H1 (cell line): ENCODE results near the gene TMEM245. TPM values are rescaled to one million over a fixed set of nuclear protein-coding genes. Genes with fewer than 3 reads are reported as not detected.

ENCODE experiments used
- CTCF ChIA-PET: fragments of 300-600 bp; sonication (Branson Sonifier 250); formaldehyde crosslinking; loops from one replicate; lab custom pipeline; 2021; ENCODE audit not compliant: partially characterized antibody; lab: Charles Lee
- POLR2A ChIA-PET: fragments of 300-600 bp; sonication (Branson Sonifier 250); formaldehyde crosslinking; loops from one replicate; lab custom pipeline; 2021; ENCODE audit warnings: inconsistent platforms; ENCODE audit not compliant: partially characterized antibody; lab: Charles Lee
- DNase-seq, 2 experiments: peaks; one replicate each; pipeline versions ENCODE4 v3.0.0 to v3.0.0-alpha.2; 2010 to 2022; ENCODE audit warnings: low spot score in 2 of 2, low read depth in 1 of 2, mixed read lengths in 1 of 2
- FAIRE-seq: peaks from 2 replicates; lab custom pipeline; 2011; peaks lifted over from hg19 to GRCh38; lab: Jason Lieb, UNC
- H2AFZ ChIP-seq: 2 replicates; pipeline ENCODE4 v1.8.1; 2012; ENCODE audit warnings: low read length, inconsistent platforms
- H2AK5ac ChIP-seq: 2 replicates; pipeline ENCODE4 v1.6.1; 2013; ENCODE audit warnings: low read depth, low read length
- H2BK120ac ChIP-seq: replicated peaks from 2 replicates; pipeline ENCODE3; 2013; ENCODE audit warnings: low read depth, low read length, inconsistent platforms
- H2BK12ac ChIP-seq: 2 replicates; pipeline ENCODE4 v1.6.1; 2013; ENCODE audit warnings: low read depth, low read length
- H2BK15ac ChIP-seq: 2 replicates; pipeline ENCODE4 v1.6.1; 2013; ENCODE audit warnings: low read length
- H2BK20ac ChIP-seq: 2 replicates; pipeline ENCODE4 v1.6.1; 2013; ENCODE audit warnings: low read length
- H2BK5ac ChIP-seq: 2 replicates; pipeline ENCODE4 v1.6.1; 2013; ENCODE audit warnings: low read depth, low read length
- H3K14ac ChIP-seq: 2 replicates; pipeline ENCODE4 v1.6.1; 2013; ENCODE audit warnings: inconsistent platforms; ENCODE audit not compliant: insufficient read length
- H3K18ac ChIP-seq: 2 replicates; pipeline ENCODE4 v1.6.1; 2013; ENCODE audit warnings: low read length; ENCODE audit errors: extremely low read depth
- H3K23ac ChIP-seq: 2 replicates; pipeline ENCODE4 v1.6.1; 2013; ENCODE audit warnings: inconsistent platforms; ENCODE audit not compliant: insufficient read length
- H3K23me2 ChIP-seq: 2 replicates; pipeline ENCODE4 v1.6.1; 2013; ENCODE audit warnings: low read depth, low read length
- H3K27ac ChIP-seq: 2 replicates; pipeline ENCODE4 v1.6.1; 2011; ENCODE audit warnings: low read depth, low read length, inconsistent platforms
- H3K27me3 ChIP-seq, 4 experiments: replicated peaks in 1 of 4; 1 replicate in 1 of 4; 2 replicates in 3 of 4; pipeline versions ENCODE4 v1.6.1 to v1.8.1; 2011 to 2013; ENCODE audit warnings: low read length in 3 of 4, mild to moderate bottlenecking in 3 of 4, inconsistent platforms in 2 of 4, mixed read lengths in 2 of 4, moderate library complexity in 1 of 4; ENCODE audit not compliant: control insufficient read depth in 3 of 4, insufficient read depth in 3 of 4; ENCODE audit errors: extremely low read depth in 1 of 4
- H3K36me3 ChIP-seq, 4 experiments: 2 replicates each; pipeline versions ENCODE4 v1.6.1 to v1.8.1; 2011 to 2013; ENCODE audit warnings: mild to moderate bottlenecking in 4 of 4, low read length in 3 of 4, moderate library complexity in 2 of 4, control low read depth in 1 of 4, inconsistent platforms in 1 of 4; ENCODE audit not compliant: insufficient read depth in 4 of 4, control insufficient read depth in 2 of 4
- H3K4ac ChIP-seq: replicated peaks from 2 replicates; pipeline ENCODE3; 2013; ENCODE audit warnings: low read length, low read depth, mixed read lengths, inconsistent platforms; ENCODE audit not compliant: insufficient read length
- H3K4me1 ChIP-seq, 4 experiments: replicated peaks in 1 of 4; 1 replicate in 1 of 4; 2 replicates in 3 of 4; pipeline versions ENCODE4 v1.6.1 to v1.8.1; 2011 to 2013; ENCODE audit warnings: low read length in 3 of 4, inconsistent platforms in 2 of 4, mixed read lengths in 1 of 4; ENCODE audit not compliant: insufficient read depth in 4 of 4, control insufficient read depth in 3 of 4
- H3K4me2 ChIP-seq, 2 experiments: 2 replicates each; pipeline versions ENCODE4 v1.6.1 to v1.8.1; 2011 to 2013; ENCODE audit warnings: low read depth in 2 of 2, low read length in 2 of 2, control low read depth in 1 of 2, inconsistent platforms in 1 of 2, mild to moderate bottlenecking in 1 of 2; ENCODE audit not compliant: insufficient read depth in 1 of 2
- H3K4me3 ChIP-seq, 4 experiments: fragments of 200-600, 300-600 bp in 1 of 4; sonication (generic), shearing (Covaris generic), sonication (Bioruptor Twin) in 1 of 4; 2 replicates each; pipeline versions ENCODE4 v1.5.1 to v1.8.1; 2011 to 2016; ENCODE audit warnings: low read length in 4 of 4, low read depth in 3 of 4, control low read depth in 2 of 4, inconsistent platforms in 2 of 4, mild to moderate bottlenecking in 2 of 4, mixed read lengths in 1 of 4, moderate library complexity in 1 of 4; ENCODE audit not compliant: insufficient read depth in 2 of 4; ENCODE audit errors: extremely low read depth in 1 of 4
- H3K56ac ChIP-seq: replicated peaks from 2 replicates; pipeline ENCODE3; 2013; ENCODE audit warnings: low read depth, mild to moderate bottlenecking, mixed read lengths, low read length, inconsistent platforms; ENCODE audit not compliant: insufficient read length
- H3K79me1 ChIP-seq: 2 replicates; pipeline ENCODE4 v1.6.1; 2013; ENCODE audit warnings: low read depth, low read length, control low read depth
- H3K79me2 ChIP-seq, 2 experiments: 2 replicates each; pipeline versions ENCODE4 v1.6.1 to v1.8.1; 2012 to 2013; ENCODE audit warnings: low read length in 2 of 2, mild to moderate bottlenecking in 2 of 2, inconsistent platforms in 1 of 2; ENCODE audit not compliant: insufficient read depth in 2 of 2, control insufficient read depth in 1 of 2
- H3K9ac ChIP-seq, 4 experiments: replicated peaks in 1 of 4; 1 replicate in 1 of 4; 2 replicates in 3 of 4; pipeline versions ENCODE4 v1.6.1 to v1.8.1; 2011 to 2013; ENCODE audit warnings: low read depth in 3 of 4, low read length in 3 of 4, control low read depth in 2 of 4, mild to moderate bottlenecking in 2 of 4, moderate library complexity in 2 of 4, inconsistent platforms in 1 of 4; ENCODE audit errors: extremely low read depth in 1 of 4
- H3K9me3 ChIP-seq, 2 experiments: 2 replicates each; pipeline versions ENCODE4 v1.6.1 to v1.8.1; 2012 to 2013; ENCODE audit warnings: mild to moderate bottlenecking in 2 of 2, moderate library complexity in 2 of 2, control low read depth in 1 of 2, inconsistent platforms in 1 of 2, low read depth in 1 of 2, low read length in 1 of 2, mixed read lengths in 1 of 2; ENCODE audit not compliant: insufficient read depth in 2 of 2
- H4K20me1 ChIP-seq, 2 experiments: replicated peaks in 1 of 2; 2 replicates each; pipeline versions ENCODE3 to v1.8.1; 2011 to 2013; ENCODE audit warnings: inconsistent platforms in 2 of 2, low read length in 2 of 2, mild to moderate bottlenecking in 1 of 2; ENCODE audit not compliant: insufficient read depth in 2 of 2, control insufficient read depth in 1 of 2
- H4K5ac ChIP-seq: 2 replicates; pipeline ENCODE4 v1.6.1; 2013; ENCODE audit warnings: low read length, low read depth, mixed read lengths, inconsistent platforms; ENCODE audit not compliant: insufficient read length
- H4K8ac ChIP-seq: 2 replicates; pipeline ENCODE4 v1.8.0; 2013; ENCODE audit warnings: mild to moderate bottlenecking, moderate library complexity, low read length, inconsistent platforms; ENCODE audit not compliant: insufficient read depth; ENCODE audit errors: extremely low read depth
- H4K91ac ChIP-seq: replicated peaks from 2 replicates; pipeline ENCODE3; 2013; ENCODE audit warnings: low read length, mixed read lengths, inconsistent platforms; ENCODE audit not compliant: insufficient read length
- BCL11A ChIP-seq, 2 experiments: IDR thresholded peaks; one replicate each; pipeline ENCODE4 v1.6.1; 2011; ENCODE audit warnings: low read depth in 2 of 2, low read length in 2 of 2, mild to moderate bottlenecking in 2 of 2
- BRCA1 ChIP-seq: IDR thresholded peaks from 2 replicates; pipeline ENCODE4 v1.6.1; 2012; ENCODE audit warnings: low read depth, low read length, improper control_type of control experiment
- E2F6 ChIP-seq: IDR thresholded peaks from 2 replicates; pipeline ENCODE4 v1.6.1; 2012; ENCODE audit warnings: inconsistent platforms
- EP300 ChIP-seq, 2 experiments: IDR thresholded peaks; 1 replicate in 1 of 2; 2 replicates in 1 of 2; pipeline ENCODE4 v1.6.1; 2011 to 2012; ENCODE audit warnings: low read depth in 2 of 2, low read length in 2 of 2, mild to moderate bottlenecking in 2 of 2, borderline replicate concordance in 1 of 2, inconsistent platforms in 1 of 2, moderate library complexity in 1 of 2
- KDM1A ChIP-seq: fragments of 200-600, 300-600 bp; sonication (generic); IDR thresholded peaks from 2 replicates; pipeline ENCODE4 v1.7.1; 2016; ENCODE audit warnings: mild to moderate bottlenecking, low read length, borderline replicate concordance
- MAFK ChIP-seq: IDR thresholded peaks from 2 replicates; pipeline ENCODE4 v1.6.1; 2012; ENCODE audit warnings: low read depth, mild to moderate bottlenecking, improper control_type of control experiment, low read length
- NRF1 ChIP-seq: IDR thresholded peaks from 2 replicates; pipeline ENCODE4 v1.6.1; 2011; ENCODE audit warnings: mild to moderate bottlenecking, low read depth, low read length, improper control_type of control experiment
- RXRA ChIP-seq: IDR thresholded peaks from 2 replicates; pipeline ENCODE4 v1.6.1; 2011; ENCODE audit warnings: low read depth, mild to moderate bottlenecking, low read length, moderate library complexity; ENCODE audit not compliant: insufficient read depth
- SUZ12 ChIP-seq: fragments of 200-600 bp; sonication (generic); IDR thresholded peaks from 2 replicates; pipeline ENCODE4 v1.6.1; 2012; ENCODE audit warnings: mild to moderate bottlenecking, inconsistent platforms, low read length, moderate library complexity, mixed read lengths
- TAF1 ChIP-seq: IDR thresholded peaks from 2 replicates; pipeline ENCODE4 v1.6.1; 2011; ENCODE audit warnings: mild to moderate bottlenecking, low read depth, low read length
- USF2 ChIP-seq: IDR thresholded peaks from 2 replicates; pipeline ENCODE4 v1.6.1; 2011; ENCODE audit warnings: low read length, improper control_type of control experiment
- YY1 ChIP-seq: IDR thresholded peaks from 2 replicates; pipeline ENCODE4 v1.6.1; 2011; ENCODE audit warnings: low read depth, mild to moderate bottlenecking, low read length
- WGBS, 2 experiments: shearing (Covaris generic) in 1 of 2; methylation state at CpG; one replicate each; pipeline versions ENCODE4 v1.1.6 to v1.1.7; 2013 to 2015; ENCODE audit warnings: low lambda C conversion rate in 2 of 2, mixed read lengths in 2 of 2, inconsistent platforms in 1 of 2, low coverage in 1 of 2, missing lambda C conversion rate in 1 of 2; ENCODE audit not compliant: insufficient replicate concordance in 2 of 2, insufficient coverage in 1 of 2, insufficient read length in 1 of 2; ENCODE audit errors: extremely low coverage in 1 of 2, missing lambda C conversion rate in 1 of 2; 5-methylcytosine and 5-hydroxymethylcytosine counted together
- polyA plus RNA-seq, 7 experiments: library from polyadenylated mRNA; depleted of rRNA in 3 of 7; stranded (reverse) in 5 of 7; unstranded in 2 of 7; fragments of >200 nt in 5 of 7; fragments of 200-250 nt in 2 of 7; gene quantifications; 1 replicate in 5 of 7; 2 replicates in 1 of 7; 4 replicates in 1 of 7; pipeline versions ENCODE4 v1.2.1 to v1.2.3, GENCODE V29; 2011 to 2013; ENCODE audit warnings: missing spikeins in 2 of 7, mixed read lengths in 2 of 7
- total RNA-seq: library from RNA; stranded (reverse); fragmentation: NEBNext Ultra II Directional; extraction: Animal tissue kit (Norgen Biotek cat#: 25700); gene quantifications from 2 replicates; pipeline ENCODE4 v1.2.1, GENCODE V29; 2021

The TMEM245 gene
- total and polyA plus RNA-seq, 2 of the 8 experiments (the other 6 are each of a cell fraction or from before 2014, with no cell fraction given): 44.3 to 45.8 TPM

- POLR2A ChIA-PET: no interaction called here
- no peak overlapping the region for H2AK5ac ChIP-seq
- H2BK5ac ChIP-seq: no peak overlapping the region
- no peak for TF ChIP-seq E2F6
- no peak for TF ChIP-seq KDM1A
- no peak for TF ChIP-seq USF2
- no peak for TF ChIP-seq SUZ12
- no peak for TF ChIP-seq YY1
- no peak for TF ChIP-seq BCL11A (IDR thresholded peaks at IDR 0.05; ENCODE audit: low read depth in 2 of 2, low read length in 2 of 2)
- TF ChIP-seq RXRA: no peak
- TF ChIP-seq MAFK: no peak
- no peak for TF ChIP-seq BRCA1
- TF ChIP-seq TAF1: no peak
- TF ChIP-seq NRF1: no peak
- TF ChIP-seq EP300 (IDR thresholded peaks at IDR 0.05; ENCODE audit: borderline replicate concordance in 1 of 2, low read depth in 2 of 2, low read length in 2 of 2): no peak
Observed at GRCh38 chr9:108973895-108974294, 145.9 kb downstream of the TMEM245 start.

More at GRCh38 chr9:108973895-108974294, 145.9 kb downstream of the TMEM245 start:
- Histone ChIP-seq H2BK12ac (no peak overlapping the region), H2BK20ac (no peak overlapping the region), H4K8ac (no peak overlapping the region), H3K27ac (no peak overlapping the region), H3K27me3 (no peaks in the 10 kb centered on the region), H3K9me3 (0 out of 4 replicates have a peak, but pooled peaks cover 0 to 2% of the 10 kb centered on the region in 2 experiments), H3K4me2 (no peak overlapping the region), H3K4ac (no peak overlapping the region), H4K5ac (no peak overlapping the region), H3K14ac (no peak overlapping the region), H3K36me3 (peaks cover 2 to 21% (median 12%) of the 10 kb centered on the region in 4 experiments; a peak in 6 of 8 replicates), H3K79me1 (no peaks in the 10 kb centered on the region), H3K9ac (no peak overlapping the region), H3K4me1 (no peaks in the 10 kb centered on the region), H3K23me2 (no peaks in the 10 kb centered on the region), H3K79me2 (no peaks in the 10 kb centered on the region), H2BK15ac (no peak overlapping the region), H4K20me1 (no peaks in the 10 kb centered on the region), H3K56ac (no peak overlapping the region), H2BK120ac (no peak overlapping the region), H3K4me3 (no peak overlapping the region), H3K23ac (no peak overlapping the region), H4K91ac (no peak overlapping the region), H3K18ac (no peak overlapping the region), H2AFZ (no peak overlapping the region)
- 81% methylated on average over 5 of the region's 5 CpGs; no CpG with 5 or more reads in 1 of the 2 experiments for WGBS, 2 experiments
- CTCF ChIA-PET: no interaction called here
- DNase-seq (no peak), FAIRE-seq (no peak)
